Peyer's patch (tissue), 4 donors: Measurements from ENCODE around the gene TAPT1. TPM values are rescaled to one million over a fixed set of nuclear protein-coding genes. Genes with fewer than 3 reads are reported as not detected.

Source experiments
- DNase-seq, 3 donors: peaks; one replicate each; pipeline ENCODE4 v3.0.0-alpha.2; 2017 to 2019
- H3K27ac ChIP-seq, 4 donors: fragments of 200-600 bp; sonication (generic); one replicate each; pipeline ENCODE4 v1.5.1; 2016 to 2019
- H3K27me3 ChIP-seq, 2 donors: fragments of 200-600 bp; sonication (generic); one replicate each; pipeline ENCODE4 v1.5.1; 2019
- H3K36me3 ChIP-seq, 3 donors: fragments of 200-600 bp; sonication (generic); one replicate each; pipeline ENCODE4 v1.5.1; 2016 to 2019
- H3K4me1 ChIP-seq, 4 donors: fragments of 200-600 bp; sonication (generic); one replicate each; pipeline ENCODE4 v1.5.1; 2016 to 2019
- H3K4me3 ChIP-seq, 4 donors: fragments of 200-600 bp; sonication (generic); 1 replicate in 3 of 4; 2 replicates in 1 of 4; pipeline ENCODE4 v1.5.1; 2016 to 2019; ENCODE audit warnings: mild to moderate bottlenecking in 1 of 4
- H3K9me3 ChIP-seq, 4 donors: fragments of 200-600 bp; sonication (generic); one replicate each; pipeline ENCODE4 v1.5.1; 2016 to 2019; ENCODE audit warnings: mild to moderate bottlenecking in 1 of 4
- POLR2A ChIP-seq, 2 donors: fragments of 450-650 bp; IDR thresholded peaks; one replicate each; pipeline ENCODE4 v1.5.1; 2017; ENCODE audit warnings: antibody characterized with exemption in 2 of 2, mild to moderate bottlenecking in 2 of 2, moderate library complexity in 2 of 2
- total RNA-seq, 4 donors: library from RNA; depleted of rRNA; stranded (reverse); fragments of >200 nt; gene quantifications; one replicate each; pipeline ENCODE4 v1.1.0, GENCODE V29; 2016
- TF ChIP-seq, protein P1 (sequence below), 6 experiments: fragments of 450-650 bp in 4 of 6; fragments of 200-600 bp in 2 of 6; sonication (generic) in 1 of 6; IDR thresholded peaks; one replicate each; pipeline ENCODE4 v1.5.1; 2017 to 2019; ENCODE audit warnings: antibody characterized with exemption in 6 of 6, mild to moderate bottlenecking in 3 of 6, moderate library complexity in 1 of 6

TAPT1 gene
- total RNA-seq, 4 donors from 2014 or later: 22.4 to 43.7 (median 33.7) TPM

DNA sequence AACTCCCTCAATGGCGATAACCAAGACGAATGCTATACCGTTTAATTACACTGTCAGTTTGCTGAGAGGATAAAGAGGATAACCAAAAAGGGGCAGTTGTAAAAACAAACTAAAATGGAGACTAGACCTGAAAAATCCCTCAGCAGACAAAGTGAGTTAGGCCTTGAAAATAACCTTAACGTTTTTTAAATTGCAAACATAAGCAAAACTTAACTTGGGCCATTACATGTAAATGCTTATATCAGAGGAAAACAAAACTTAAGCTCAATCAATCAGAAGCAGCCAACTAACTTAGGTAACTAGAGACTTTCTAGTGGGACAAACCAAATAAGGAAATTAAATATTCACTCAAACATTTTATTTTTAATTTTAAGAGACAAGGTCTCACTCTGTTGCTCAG, 17.0 kb upstream of the TAPT1 start:
- TF ChIP-seq, protein P1, sequence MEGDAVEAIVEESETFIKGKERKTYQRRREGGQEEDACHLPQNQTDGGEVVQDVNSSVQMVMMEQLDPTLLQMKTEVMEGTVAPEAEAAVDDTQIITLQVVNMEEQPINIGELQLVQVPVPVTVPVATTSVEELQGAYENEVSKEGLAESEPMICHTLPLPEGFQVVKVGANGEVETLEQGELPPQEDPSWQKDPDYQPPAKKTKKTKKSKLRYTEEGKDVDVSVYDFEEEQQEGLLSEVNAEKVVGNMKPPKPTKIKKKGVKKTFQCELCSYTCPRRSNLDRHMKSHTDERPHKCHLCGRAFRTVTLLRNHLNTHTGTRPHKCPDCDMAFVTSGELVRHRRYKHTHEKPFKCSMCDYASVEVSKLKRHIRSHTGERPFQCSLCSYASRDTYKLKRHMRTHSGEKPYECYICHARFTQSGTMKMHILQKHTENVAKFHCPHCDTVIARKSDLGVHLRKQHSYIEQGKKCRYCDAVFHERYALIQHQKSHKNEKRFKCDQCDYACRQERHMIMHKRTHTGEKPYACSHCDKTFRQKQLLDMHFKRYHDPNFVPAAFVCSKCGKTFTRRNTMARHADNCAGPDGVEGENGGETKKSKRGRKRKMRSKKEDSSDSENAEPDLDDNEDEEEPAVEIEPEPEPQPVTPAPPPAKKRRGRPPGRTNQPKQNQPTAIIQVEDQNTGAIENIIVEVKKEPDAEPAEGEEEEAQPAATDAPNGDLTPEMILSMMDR (IDR thresholded peaks at IDR 0.05): no peak
- no peak for TF ChIP-seq POLR2A (IDR thresholded peaks at IDR 0.05)
- no peaks in the 10 kb centered on the region for H3K4me1 ChIP-seq
- H3K36me3 ChIP-seq: no peaks in the 10 kb centered on the region

DNA sequence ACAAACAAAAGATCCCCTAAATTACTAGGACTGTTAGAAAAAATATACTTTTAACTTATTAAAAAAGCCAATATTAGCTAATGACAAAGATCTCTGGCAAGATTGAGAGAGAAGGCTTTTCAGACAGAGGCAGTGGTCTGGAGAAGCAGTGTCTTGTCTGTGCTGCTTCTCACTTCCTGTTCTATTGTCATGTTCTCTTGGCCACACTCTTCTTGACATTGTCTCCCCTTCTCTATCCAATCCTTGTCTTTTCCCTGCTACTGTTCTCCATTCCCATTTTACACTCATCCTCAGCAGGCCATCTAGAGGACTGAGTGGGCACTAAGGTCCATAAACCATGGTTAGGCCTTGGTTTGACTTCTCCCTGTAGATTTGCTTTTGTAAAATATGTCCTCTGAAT, 14.0 kb upstream of the TAPT1 start:
- no peak overlapping the region for H3K4me3 ChIP-seq
- H3K36me3 ChIP-seq: no peaks in the 10 kb centered on the region
- no peak overlapping the region for H3K27ac ChIP-seq
- no peak for TF ChIP-seq POLR2A (IDR thresholded peaks at IDR 0.05)
- TF ChIP-seq, protein P1 (IDR thresholded peaks at IDR 0.05): no peak
- no peak for DNase-seq
- no peaks in the 10 kb centered on the region for H3K27me3 ChIP-seq
- H3K4me1 ChIP-seq: no peaks in the 10 kb centered on the region
- H3K9me3 ChIP-seq: no peaks in the 10 kb centered on the region

More for the DNA sequence above, 17.0 kb upstream of the TAPT1 start:
- H3K27ac ChIP-seq: no peak overlapping the region
- H3K4me3 ChIP-seq: no peak overlapping the region
- H3K9me3 ChIP-seq: no peaks in the 10 kb centered on the region
- no peaks in the 10 kb centered on the region for H3K27me3 ChIP-seq
- DNase-seq: no peak

DNA sequence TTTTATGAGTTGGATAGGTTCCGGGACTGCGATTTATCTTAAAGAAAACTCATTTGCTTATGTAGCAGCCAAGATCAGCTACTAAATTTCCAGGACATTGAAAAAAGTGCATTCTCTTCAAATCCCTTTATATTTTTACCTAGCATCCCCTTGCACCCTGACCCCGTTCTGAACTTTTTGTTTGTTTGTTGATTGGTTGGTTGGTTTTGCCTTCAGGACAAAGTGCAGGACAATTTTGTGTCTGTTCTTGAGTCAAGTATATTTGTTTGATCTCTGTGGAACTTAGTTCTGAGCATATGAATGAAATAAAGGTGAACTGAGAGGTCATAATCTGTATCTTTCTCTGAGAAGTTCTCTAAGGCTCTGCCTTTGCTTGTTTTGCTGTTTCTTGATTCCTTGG, 12.8 kb upstream of the TAPT1 start:
- no peak for DNase-seq
- Histone ChIP-seq H3K4me3 (no peak overlapping the region), H3K9me3 (no peaks in the 10 kb centered on the region), H3K36me3 (no peaks in the 10 kb centered on the region), H3K4me1 (no peaks in the 10 kb centered on the region), H3K27me3 (no peaks in the 10 kb centered on the region), H3K27ac (no peak overlapping the region)
- TF ChIP-seq, protein P1 (IDR thresholded peaks at IDR 0.05): no peak
- TF ChIP-seq POLR2A (IDR thresholded peaks at IDR 0.05): no peak

DNA sequence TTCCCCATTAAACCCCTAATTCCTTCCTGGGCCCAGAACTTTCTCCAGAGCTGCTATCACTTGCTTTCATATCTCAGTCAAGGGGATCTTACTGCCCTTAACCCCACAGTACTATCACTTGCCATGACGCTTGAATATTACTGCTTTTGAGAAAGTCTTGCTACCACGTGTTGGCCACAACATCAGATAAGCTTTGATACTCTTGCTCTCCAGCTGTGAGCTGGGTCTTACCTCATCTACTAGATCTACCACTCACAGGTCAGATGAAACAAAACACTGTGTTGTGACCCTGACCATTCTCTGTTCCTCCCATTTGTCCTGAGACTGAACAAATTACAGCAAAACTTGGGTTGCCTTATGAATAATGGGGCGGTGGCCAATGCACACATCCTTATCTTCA, 12.1 kb upstream of the TAPT1 start:
- Histone ChIP-seq H3K27ac (no peak overlapping the region), H3K27me3 (no peaks in the 10 kb centered on the region)

DNA sequence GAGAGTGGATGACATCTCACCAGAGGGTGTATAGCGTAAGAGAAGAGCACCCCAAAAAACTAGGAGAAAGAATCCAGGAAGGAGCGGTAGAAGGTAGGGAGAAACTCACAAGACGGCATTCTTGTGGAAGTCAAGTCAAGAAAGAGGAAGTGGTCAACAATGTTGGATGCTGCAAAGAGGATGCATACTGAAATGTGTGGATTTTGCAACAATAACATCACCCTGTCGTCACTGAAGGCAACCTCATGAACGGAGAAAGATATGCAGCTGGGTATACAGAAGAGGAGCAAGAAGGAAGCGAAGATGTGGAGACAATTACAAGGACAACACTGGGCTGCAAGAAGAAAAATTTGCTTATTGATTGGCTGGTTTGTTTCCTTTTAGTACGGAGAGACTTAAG, 11.4 kb upstream of the TAPT1 start:
- Histone ChIP-seq H3K9me3 (no peaks in the 10 kb centered on the region), H3K4me3 (no peak overlapping the region), H3K36me3 (no peaks in the 10 kb centered on the region), H3K27ac (no peak overlapping the region), H3K27me3 (no peaks in the 10 kb centered on the region), H3K4me1 (no peaks in the 10 kb centered on the region)
- TF ChIP-seq, protein P1 (IDR thresholded peaks at IDR 0.05): no peak
- no peak for TF ChIP-seq POLR2A (IDR thresholded peaks at IDR 0.05)
- DNase-seq: no peak

More for the DNA sequence above, 12.1 kb upstream of the TAPT1 start:
- H3K36me3 ChIP-seq: no peaks in the 10 kb centered on the region
- H3K4me1 ChIP-seq: no peaks in the 10 kb centered on the region
- TF ChIP-seq, protein P1 (IDR thresholded peaks at IDR 0.05): no peak
- TF ChIP-seq POLR2A (IDR thresholded peaks at IDR 0.05): no peak
- DNase-seq: no peak
- H3K9me3 ChIP-seq: no peaks in the 10 kb centered on the region
- H3K4me3 ChIP-seq: no peak overlapping the region

DNA sequence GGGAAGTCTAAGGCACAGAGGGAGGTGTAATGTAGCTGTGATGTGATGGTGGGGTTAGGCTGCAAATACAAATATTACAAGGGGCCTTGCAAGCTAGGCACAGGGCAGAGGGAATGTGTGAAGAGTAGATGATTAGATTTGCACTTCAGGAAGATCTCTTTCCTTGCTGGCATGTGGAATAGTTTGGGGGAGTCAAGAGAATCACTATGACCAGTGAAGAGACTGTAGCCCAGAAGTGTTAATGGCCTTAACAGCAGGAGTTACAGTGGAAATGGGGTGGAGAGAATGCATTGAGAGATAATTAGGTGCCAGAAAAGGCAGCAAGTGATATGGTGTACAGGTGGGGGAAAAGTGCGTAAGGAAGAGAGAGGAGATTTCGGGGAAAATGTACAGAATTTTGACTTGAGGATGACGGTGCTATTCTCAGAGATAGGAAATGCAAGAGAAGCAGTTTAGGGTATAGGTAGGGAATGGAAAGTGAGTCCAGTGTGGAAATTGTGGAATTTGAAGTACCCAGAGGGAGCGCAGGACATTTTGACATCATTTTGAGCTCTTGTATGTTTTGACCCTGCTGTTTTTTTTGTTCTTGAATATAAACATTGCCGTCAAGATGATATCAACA, 10.2 kb upstream of the TAPT1 start:
- Histone ChIP-seq H3K9me3 (no peaks in the 10 kb centered on the region), H3K4me1 (no peaks in the 10 kb centered on the region), H3K4me3 (no peak overlapping the region), H3K27me3 (no peaks in the 10 kb centered on the region), H3K27ac (no peak overlapping the region), H3K36me3 (no peaks in the 10 kb centered on the region)
- no peak for DNase-seq
- TF ChIP-seq, protein P1 (IDR thresholded peaks at IDR 0.05): no peak
- no peak for TF ChIP-seq POLR2A (IDR thresholded peaks at IDR 0.05)
